Activated gamma-delta T cell treated with Interleukin-2 at 50 U/mL for 16 hours (primary cell): ENCODE measurements around the gene PPP2R5C.

Experiments
- DNase-seq: peaks from one replicate; pipeline ENCODE4 v3.0.0-alpha.2; 2020

PPP2R5C gene

GRCh38 chr14:101873076-101873825, 111.7 kb downstream of the PPP2R5C start:
- DNase-seq = no peak

- DNase-seq = no peak
Measured at GRCh38 chr14:101873991-101874390, 112.5 kb downstream of the PPP2R5C start.

GRCh38 chr14:101875041-101875726, 113.7 kb downstream of the PPP2R5C start:
- no peak for DNase-seq

GRCh38 chr14:101875727-101876554, 114.4 kb downstream of the PPP2R5C start:
- no peak for DNase-seq

- peak; percentile 46 for DNase-seq
Measured at GRCh38 chr14:101876555-101876938, 115.0 kb downstream of the PPP2R5C start.

- DNase-seq = no peak
Measured at GRCh38 chr14:101877766-101878165, 116.3 kb downstream of the PPP2R5C start.

GRCh38 chr14:101878211-101878821, 116.8 kb downstream of the PPP2R5C start:
- DNase-seq = no peak

GRCh38 chr14:101878822-101879528, 117.5 kb downstream of the PPP2R5C start:
- peak; percentile 21 for DNase-seq

GRCh38 chr14:101879529-101880336, 118.2 kb downstream of the PPP2R5C start:
- no peak for DNase-seq

GRCh38 chr14:101881426-101881825, 119.9 kb downstream of the PPP2R5C start:
- no peak for DNase-seq

- no peak for DNase-seq
Measured at GRCh38 chr14:101882141-101882935, 120.8 kb downstream of the PPP2R5C start.

GRCh38 chr14:101884089-101884933, 122.8 kb downstream of the PPP2R5C start:
- no peak for DNase-seq

GRCh38 chr14:101884934-101885576, 123.5 kb downstream of the PPP2R5C start:
- DNase-seq = no peak

GRCh38 chr14:101887219-101887618, 125.7 kb downstream of the PPP2R5C start:
- DNase-seq = no peak

GRCh38 chr14:101888182-101888581, 126.7 kb downstream of the PPP2R5C start:
- DNase-seq = no peak

- DNase-seq = no peak
Measured at GRCh38 chr14:101889366-101889765, 127.9 kb downstream of the PPP2R5C start.

GRCh38 chr14:101889898-101890297, 128.4 kb downstream of the PPP2R5C start:
- no peak for DNase-seq

GRCh38 chr14:101891471-101891870, 130.0 kb downstream of the PPP2R5C start:
- DNase-seq = no peak

- DNase-seq = no peak
Measured at GRCh38 chr14:101893759-101894158, 132.2 kb downstream of the PPP2R5C start.
